Measurements from ENCODE around the gene NPEPL1.

GRCh38 chr20:58670102-58670501 lies 22.5 kb upstream of the NPEPL1 start:
- TF ChIP-seq POLR2A (IDR thresholded peaks at IDR 0.05; ENCODE audit: low read length) = no peak
- no peak for TF ChIP-seq GATA1 (IDR thresholded peaks at IDR 0.05; ENCODE audit: low read depth, low read length)
